GM23338 (cell line): ENCODE measurements around the gene CDC42BPB. TPM values are rescaled to one million over a fixed set of nuclear protein-coding genes. Genes with fewer than 3 reads are reported as not detected.

Source experiments
- ATAC-seq: fragments of 200-7000 bp; cut with Tn5 transposase; 3 replicates; pipeline ENCODE4 v1.9.1; 2020
- DNase-seq: peaks from one replicate; pipeline ENCODE4 v3.0.0-alpha.2; 2015; ENCODE audit warnings: low spot score
- H2AFZ ChIP-seq: fragments of 200-600 bp; sonication (generic); 2 replicates; pipeline ENCODE4 v1.8.0; 2016; ENCODE audit warnings: antibody characterized with exemption, mild to moderate bottlenecking, moderate library complexity
- H3F3A ChIP-seq: fragments of 200-600 bp; sonication (generic); replicated peaks from 2 replicates; pipeline ENCODE4 v1.8.0; 2017; ENCODE audit warnings: antibody characterized with exemption, mixed run types, low read depth
- H3K27ac ChIP-seq: fragments of 200-600 bp; sonication (generic); 2 replicates; pipeline ENCODE4 v1.6.1; 2016; ENCODE audit warnings: low read depth
- H3K27me3 ChIP-seq: fragments of 200-600 bp; sonication (generic); 2 replicates; pipeline ENCODE4 v1.8.0; 2016; ENCODE audit warnings: mild to moderate bottlenecking, mixed run types, moderate library complexity; ENCODE audit not compliant: insufficient read depth
- H3K36me3 ChIP-seq: fragments of 200-600 bp; sonication (generic); 2 replicates; pipeline ENCODE4 v1.8.0; 2016; ENCODE audit warnings: mild to moderate bottlenecking; ENCODE audit not compliant: insufficient read depth
- H3K4me1 ChIP-seq: fragments of 200-600 bp; sonication (generic); 2 replicates; pipeline ENCODE4 v1.8.0; 2016; ENCODE audit warnings: mild to moderate bottlenecking, moderate library complexity; ENCODE audit not compliant: insufficient read depth
- H3K4me2 ChIP-seq: fragments of 200-600 bp; sonication (generic); 2 replicates; pipeline ENCODE4 v1.7.1; 2017; ENCODE audit warnings: mixed run types
- H3K4me3 ChIP-seq: fragments of 200-600 bp; sonication (generic); 2 replicates; pipeline ENCODE4 v1.6.1; 2016; ENCODE audit warnings: mixed run types
- H3K79me2 ChIP-seq: fragments of 200-600 bp; sonication (generic); replicated peaks from 2 replicates; pipeline ENCODE4 v1.8.0; 2017; ENCODE audit warnings: mild to moderate bottlenecking; ENCODE audit not compliant: insufficient read depth
- H3K9me2 ChIP-seq: fragments of 200-600 bp; sonication (generic); 2 replicates; pipeline ENCODE4 v1.8.0; 2017; ENCODE audit not compliant: insufficient read depth
- H4K20me1 ChIP-seq: fragments of 200-600 bp; sonication (generic); replicated peaks from 2 replicates; pipeline ENCODE4 v1.8.0; 2017; ENCODE audit warnings: mild to moderate bottlenecking; ENCODE audit not compliant: insufficient read depth
- H3K27ac Mint-ChIP-seq: 2 replicates; pipeline ENCODE4 v1.8.0; 2020; ENCODE audit warnings: inconsistent platforms, mild to moderate bottlenecking, moderate library complexity, mixed read lengths
- H3K27me3 Mint-ChIP-seq: 3 replicates; pipeline ENCODE4 v1.8.0; 2022; ENCODE audit warnings: low read depth, mild to moderate bottlenecking, moderate library complexity, mixed read lengths, inconsistent platforms; ENCODE audit not compliant: insufficient read depth, poor library complexity
- H3K36me3 Mint-ChIP-seq: 3 replicates; pipeline ENCODE4 v1.8.0; 2021; ENCODE audit warnings: low read depth, mild to moderate bottlenecking, inconsistent platforms, moderate library complexity, mixed read lengths
- H3K4me1 Mint-ChIP-seq: 3 replicates; pipeline ENCODE4 v1.8.0; 2020; ENCODE audit warnings: mild to moderate bottlenecking, inconsistent platforms, mixed read lengths
- H3K4me3 Mint-ChIP-seq: 3 replicates; pipeline ENCODE4 v1.8.0; 2021; ENCODE audit warnings: moderate library complexity, mild to moderate bottlenecking, inconsistent platforms, mixed read lengths
- H3K9me3 Mint-ChIP-seq: 3 replicates; pipeline ENCODE4 v1.8.0; 2020; ENCODE audit warnings: moderate library complexity, mild to moderate bottlenecking, inconsistent platforms, mixed read lengths
- CREB1 ChIP-seq: fragments of 250-450 bp; sonication (Bioruptor Pico); IDR thresholded peaks from 2 replicates; pipeline ENCODE4 v1.5.0; 2020; ENCODE audit warnings: low read depth, mild to moderate bottlenecking, moderate library complexity
- CTCF ChIP-seq, 2 experiments: fragments of 200-600 bp in 1 of 2; sonication (generic) in 1 of 2; conservative IDR thresholded peaks; 2 replicates each; pipeline versions ENCODE4 v1.5.1 to v1.6.1; 2016 to 2017; ENCODE audit warnings: antibody characterized with exemption in 2 of 2, low read depth in 2 of 2, mild to moderate bottlenecking in 2 of 2, moderate library complexity in 1 of 2
- ETS1 ChIP-seq: IDR thresholded peaks from 2 replicates; pipeline ENCODE4 v1.6.1; 2016; ENCODE audit warnings: antibody characterized with exemption
- EZH2 ChIP-seq: fragments of 200-600 bp; sonication (generic); IDR thresholded peaks from one replicate; pipeline ENCODE4 v1.8.0; 2017; ENCODE audit warnings: antibody characterized with exemption, mild to moderate bottlenecking, low read depth; ENCODE audit not compliant: unreplicated experiment
- EZH2phosphoT487 ChIP-seq: fragments of 200-600 bp; sonication (generic); IDR thresholded peaks from one replicate; pipeline ENCODE4 v1.8.1; 2018; ENCODE audit warnings: antibody characterized with exemption; ENCODE audit not compliant: unreplicated experiment
- JUNB ChIP-seq: IDR thresholded peaks from one replicate; pipeline ENCODE4 v1.6.1; 2016; ENCODE audit warnings: antibody characterized with exemption; ENCODE audit not compliant: unreplicated experiment
- NANOG ChIP-seq: IDR thresholded peaks from 2 replicates; pipeline ENCODE4 v1.6.1; 2016; ENCODE audit warnings: antibody characterized with exemption, borderline replicate concordance
- POLR2AphosphoS5 ChIP-seq: IDR thresholded peaks from 2 replicates; pipeline ENCODE4 v1.6.1; 2016; ENCODE audit warnings: antibody characterized with exemption, low read depth
- REST ChIP-seq: IDR thresholded peaks from one replicate; pipeline ENCODE4 v1.6.1; 2018; ENCODE audit warnings: antibody characterized with exemption; ENCODE audit not compliant: unreplicated experiment
- STAT1 ChIP-seq: IDR thresholded peaks from one replicate; pipeline ENCODE4 v1.6.1; 2016; ENCODE audit warnings: antibody characterized with exemption; ENCODE audit not compliant: unreplicated experiment
- ZNF114 ChIP-seq: fragments of 250-450 bp; sonication (Bioruptor Pico); IDR thresholded peaks from 2 replicates; pipeline ENCODE4 v1.5.0; 2020; ENCODE audit warnings: mild to moderate bottlenecking, moderate library complexity
- ZNF331 ChIP-seq: fragments of 250-450 bp; sonication (Bioruptor Pico); IDR thresholded peaks from 2 replicates; pipeline ENCODE4 v1.5.0; 2020; ENCODE audit warnings: low read depth, mild to moderate bottlenecking, moderate library complexity
- ZNF462 ChIP-seq: fragments of 250-450 bp; sonication (Bioruptor Pico); IDR thresholded peaks from 2 replicates; pipeline ENCODE4 v1.5.0; 2020; ENCODE audit warnings: mild to moderate bottlenecking, moderate library complexity
- polyA plus RNA-seq: library from polyadenylated mRNA; unstranded; fragments of >200 nt; fragmentation: Nextera tagmentation; extraction: Ambion mirVana; gene quantifications from 2 replicates; pipeline ENCODE4 v1.2.1, GENCODE V29; 2016
- total RNA-seq: library from RNA; depleted of rRNA; stranded (reverse); fragments of >200 nt; shearing (Covaris generic); gene quantifications from 2 replicates; pipeline ENCODE4 v1.2.3, GENCODE V29; 2014

The CDC42BPB gene
- total and polyA plus RNA-seq, 2 experiments from 2014 or later = 12.3 to 127 TPM

GRCh38 chr14:102928412-102929240 lies 128.7 kb downstream of the CDC42BPB start:
- H3K4me3 ChIP-seq = peak overlapping the region; percentile 92
- no peaks in the 10 kb centered on the region for H3K79me2 ChIP-seq
- ATAC-seq = peak; percentile 49
- Mint-ChIP-seq H3K4me1 (peaks cover 12% of the 10 kb centered on the region), H3K27me3 (peaks cover 70% of the 10 kb centered on the region), H3K36me3 (peaks cover 6% of the 10 kb centered on the region; the same call in 2 of the 3 replicates), H3K4me3 (peak overlapping the region; percentile 75), H3K9me3 (no peaks in the 10 kb centered on the region), H3K27ac (no peak overlapping the region)
- H3K27ac ChIP-seq = no peak overlapping the region
- peak overlapping the region; percentile 96 for H2AFZ ChIP-seq
- DNase-seq = peak; percentile 94
- H3K36me3 ChIP-seq = no peaks in the 10 kb centered on the region
- no peak for TF ChIP-seq JUNB
- no peak for TF ChIP-seq ZNF114 (CRISPR knock-in tag)
- no peak for TF ChIP-seq NANOG
- peak; percentile 47 for TF ChIP-seq POLR2AphosphoS5
- TF ChIP-seq ZNF462 (CRISPR knock-in tag) = no peak
- TF ChIP-seq ZNF331 (CRISPR knock-in tag) = no peak
- TF ChIP-seq REST = no peak
- peak; percentile 36 for TF ChIP-seq EZH2phosphoT487
- TF ChIP-seq EZH2 = peak; percentile 55
- TF ChIP-seq CTCF (conservative IDR thresholded peaks at IDR 0.05; ENCODE audit: low read depth in 2 of 2) = no peak
- TF ChIP-seq CREB1 (CRISPR knock-in tag) = peak; percentile 23; the same call in 1 of the 2 replicates
- no peak for TF ChIP-seq ETS1
- TF ChIP-seq STAT1 = no peak
- H4K20me1 ChIP-seq = no peaks in the 10 kb centered on the region
- peaks cover 78% of the 10 kb centered on the region for H3K27me3 ChIP-seq
- no peaks in the 10 kb centered on the region for H3K9me2 ChIP-seq
- H3K4me1 ChIP-seq = peaks cover 8% of the 10 kb centered on the region
- H3F3A ChIP-seq = peaks cover 6% of the 10 kb centered on the region
- peak overlapping the region; percentile 93 for H3K4me2 ChIP-seq
